GM12878 (cell line): ENCODE data around the gene AXIN1. TPM values are rescaled to one million over a fixed set of nuclear protein-coding genes. Genes with fewer than 3 reads are reported as not detected.

Experiments
- ATF2 ChIP-seq: IDR thresholded peaks from 2 replicates; pipeline ENCODE4 v1.6.1; 2012; ENCODE audit warnings: low read length, inconsistent platforms
- BCL3 ChIP-seq: IDR thresholded peaks from 2 replicates; pipeline ENCODE4 v1.6.1; 2011; ENCODE audit warnings: borderline replicate concordance, low read depth, mild to moderate bottlenecking, moderate library complexity, low read length; ENCODE audit not compliant: insufficient read depth, poor library complexity, severe bottlenecking
- BMI1 ChIP-seq: fragments of 450-650 bp; IDR thresholded peaks from 2 replicates; pipeline ENCODE4 v1.6.1; 2016; ENCODE audit warnings: mild to moderate bottlenecking, moderate library complexity, borderline replicate concordance
- BRCA1 ChIP-seq: IDR thresholded peaks from 2 replicates; pipeline ENCODE4 v1.6.1; 2011; ENCODE audit warnings: low read depth, low read length, improper control_type of control experiment
- CHD4 ChIP-seq: fragments of 200-600 bp; sonication (generic); IDR thresholded peaks from 2 replicates; pipeline ENCODE4 v1.6.1; 2016; ENCODE audit warnings: mild to moderate bottlenecking
- CREB1 ChIP-seq: IDR thresholded peaks from 2 replicates; pipeline ENCODE4 v1.6.1; 2012; ENCODE audit warnings: low read depth, mild to moderate bottlenecking, inconsistent platforms
- CREM ChIP-seq: IDR thresholded peaks from 2 replicates; pipeline ENCODE4 v1.6.1; 2014; ENCODE audit warnings: antibody characterized with exemption, low read depth
- JUNB ChIP-seq: IDR thresholded peaks from 2 replicates; pipeline ENCODE4 v1.6.1; 2016; ENCODE audit warnings: antibody characterized with exemption, mild to moderate bottlenecking
- MLLT1 ChIP-seq: fragments of 450-650 bp; IDR thresholded peaks from 2 replicates; pipeline ENCODE4 v1.6.1; 2016; ENCODE audit warnings: mild to moderate bottlenecking
- NFXL1 ChIP-seq: fragments of 450-650 bp; IDR thresholded peaks from 2 replicates; pipeline ENCODE4 v1.6.1; 2017; ENCODE audit warnings: antibody characterized with exemption, mild to moderate bottlenecking, borderline replicate concordance
- NKRF ChIP-seq: fragments of 450-650 bp; conservative IDR thresholded peaks from 2 replicates; pipeline ENCODE4 v1.6.1; 2017; ENCODE audit warnings: mild to moderate bottlenecking, moderate library complexity
- RAD21 ChIP-seq: IDR thresholded peaks from 2 replicates; pipeline ENCODE4 v1.6.1; 2011; ENCODE audit warnings: mild to moderate bottlenecking, low read depth, low read length, moderate library complexity; ENCODE audit not compliant: insufficient read depth
- SMAD1 ChIP-seq: fragments of 450-650 bp; IDR thresholded peaks from 2 replicates; pipeline ENCODE4 v1.6.1; 2018; ENCODE audit warnings: mild to moderate bottlenecking, low read depth; ENCODE audit not compliant: partially characterized antibody
- SMC3 ChIP-seq: IDR thresholded peaks from 2 replicates; pipeline ENCODE4 v1.6.1; 2011; ENCODE audit warnings: low read length, improper control_type of control experiment, borderline replicate concordance
- STAT1 ChIP-seq: fragments of 450-650 bp; conservative IDR thresholded peaks from 2 replicates; pipeline ENCODE4 v1.6.1; 2014; ENCODE audit warnings: antibody characterized with exemption, mild to moderate bottlenecking
- SUZ12 ChIP-seq: fragments of 200-600 bp; sonication (generic); IDR thresholded peaks from one replicate; pipeline ENCODE4 v1.6.1; 2018; ENCODE audit warnings: antibody characterized with exemption, mild to moderate bottlenecking; ENCODE audit not compliant: unreplicated experiment
- USF1 ChIP-seq: IDR thresholded peaks from 2 replicates; pipeline ENCODE4 v1.6.1; 2011; ENCODE audit warnings: borderline replicate concordance, low read depth, mild to moderate bottlenecking, moderate library complexity, mixed read lengths, low read length; ENCODE audit not compliant: insufficient read depth; ENCODE audit errors: extremely low read length
- YBX1 ChIP-seq: fragments of 450-650 bp; IDR thresholded peaks from 2 replicates; pipeline ENCODE4 v1.6.1; 2016; ENCODE audit warnings: antibody characterized with exemption
- ZBTB4 ChIP-seq: fragments of 450-650 bp; formaldehyde crosslinking; IDR thresholded peaks from 2 replicates; pipeline ENCODE4 v1.4.0; 2022; ENCODE audit warnings: mild to moderate bottlenecking, moderate library complexity
- ZSCAN29 ChIP-seq: fragments of 450-650 bp; IDR thresholded peaks from 2 replicates; pipeline ENCODE4 v1.6.1; 2017; ENCODE audit warnings: mild to moderate bottlenecking, moderate library complexity
- polyA plus RNA-seq, 11 experiments: library from polyadenylated mRNA; depleted of rRNA in 4 of 11; unstranded in 6 of 11; stranded (reverse) in 5 of 11; fragments of >200 nt; fragmentation: Nextera tagmentation in 4 of 11; fragmentation: Illumina TruSeq in 1 of 11; extraction: Ambion mirVana in 4 of 11; extraction: Trizol in 1 of 11; gene quantifications; 1 replicate in 1 of 11; 2 replicates in 10 of 11; pipeline versions ENCODE4 v1.2.1 to v1.2.3, GENCODE V29; 2011 to 2016; ENCODE audit warnings: inconsistent platforms in 2 of 11, missing spikeins in 2 of 11, low read depth in 1 of 11
- total RNA-seq, 4 experiments: library from RNA; depleted of rRNA in 3 of 4; stranded (reverse); fragments of >200 nt in 3 of 4; fragmentation: Illumina TruSeq in 1 of 4; extraction: Trizol in 1 of 4; gene quantifications; 2 replicates each; pipeline versions ENCODE4 v1.2.1 to v1.2.3, GENCODE V29; 2013 to 2021

The AXIN1 gene
- total and polyA plus RNA-seq, 10 of the 15 experiments (the other 5 are each of a cell fraction or from before 2014, with no cell fraction given): 0.26 to 27.1 (median 7.7) TPM

- TF ChIP-seq NKRF (no peak), ZSCAN29 (no peak), SUZ12 (no peak), YBX1 (no peak), STAT1 (no peak), BMI1 (no peak), CREB1 (peak; percentile 77), CREM (peak; percentile 79), MLLT1 (no peak), RAD21 (no peak), ZBTB4 (CRISPR knock-in tag) (no peak), BCL3 (no peak), SMC3 (no peak), JUNB (peak; percentile 100), ATF2 (no peak), CHD4 (no peak), BRCA1 (no peak), SMAD1 (no peak), USF1 (no peak), NFXL1 (no peak)
Observed at GRCh38 chr16:370443-370842, 17.9 kb upstream of the AXIN1 start, which contains the start of gene MRPL28 (continued).
